Esophagus squamous epithelium (tissue), 5 donors: ENCODE measurements around the gene PXT1. TPM values are rescaled to one million over a fixed set of nuclear protein-coding genes. Genes with fewer than 3 reads are reported as not detected.

ENCODE experiments used
- DNase-seq: peaks from one replicate; lab custom pipeline; 2025; lab: John Stamatoyannopoulos, UW
- H3K27ac ChIP-seq, 4 donors: fragments of 200-600 bp; sonication (generic); one replicate each; pipeline ENCODE4 v1.5.1; 2016 to 2019; ENCODE audit warnings: mild to moderate bottlenecking in 1 of 4
- H3K27me3 ChIP-seq, 4 donors: fragments of 200-600 bp; sonication (generic); 1 replicate in 3 of 4; 2 replicates in 1 of 4; pipeline versions ENCODE4 v1.5.1 to v1.6.0; 2017 to 2021; ENCODE audit warnings: antibody characterized with exemption in 1 of 4
- H3K36me3 ChIP-seq, 3 donors: fragments of 200-600 bp; sonication (generic); one replicate each; pipeline ENCODE4 v1.5.1; 2016 to 2019
- H3K4me1 ChIP-seq, 3 donors: fragments of 200-600 bp; sonication (generic); one replicate each; pipeline ENCODE4 v1.5.1; 2017 to 2019
- H3K4me3 ChIP-seq, 4 donors: fragments of 200-600 bp; sonication (generic); 1 replicate in 3 of 4; 2 replicates in 1 of 4; pipeline ENCODE4 v1.5.1; 2016 to 2019; ENCODE audit warnings: mild to moderate bottlenecking in 2 of 4, moderate library complexity in 1 of 4
- H3K9me3 ChIP-seq, 3 donors: fragments of 200-600 bp; sonication (generic); one replicate each; pipeline ENCODE4 v1.5.1; 2016 to 2019
- CTCF ChIP-seq, 6 experiments: fragments of 450-650 bp in 4 of 6; fragments of 200-600 bp in 2 of 6; sonication (generic) in 2 of 6; IDR thresholded peaks; one replicate each; pipeline ENCODE4 v1.5.1; 2016 to 2019; ENCODE audit warnings: antibody characterized with exemption in 6 of 6, mild to moderate bottlenecking in 4 of 6, moderate library complexity in 4 of 6
- POLR2A ChIP-seq, 4 donors: fragments of 450-650 bp; IDR thresholded peaks; one replicate each; pipeline ENCODE4 v1.6.1; 2017; ENCODE audit warnings: antibody characterized with exemption in 4 of 4, mild to moderate bottlenecking in 4 of 4, moderate library complexity in 3 of 4
- WGBS, 2 donors: methylation state at CpG; one replicate each; pipeline ENCODE4 v1.1.5; 2018; 5-methylcytosine and 5-hydroxymethylcytosine counted together
- intact Hi-C: fragments of 100-400 bp; cut with DNase I; formaldehyde crosslinking; loops from one replicate; pipeline ENCODE4 v1.15.0; 2022
- total RNA-seq, 4 donors: library from RNA; depleted of rRNA; stranded (reverse); fragments of >200 nt; gene quantifications; one replicate each; pipeline ENCODE4 v1.1.0, GENCODE V29; 2016
- donor health status: DM: yes; HTN: yes; CAD: no.

The PXT1 gene
- total RNA-seq, 4 donors from 2014 or later = not detected

GRCh38 chr6:36402481-36402880 lies 40.2 kb downstream of the PXT1 start:
- Histone ChIP-seq H3K27me3 (no peaks in the 10 kb centered on the region), H3K4me3 (no peak overlapping the region), H3K27ac (no peak overlapping the region), H3K36me3 (no peaks in the 10 kb centered on the region), H3K9me3 (no peaks in the 10 kb centered on the region), H3K4me1 (no peaks in the 10 kb centered on the region)
- WGBS, 2 donors = 66 to 78% methylated on average over 3 of the region's 3 CpGs
- TF ChIP-seq CTCF (IDR thresholded peaks at IDR 0.05) = no peak
- TF ChIP-seq POLR2A (IDR thresholded peaks at IDR 0.05) = no peak
- intact Hi-C loops = no loop called here
- DNase-seq = no peak

GRCh38 chr6:36399970-36400369 lies 42.7 kb downstream of the PXT1 start:
- Histone ChIP-seq H3K4me3 (no peak overlapping the region), H3K9me3 (no peaks in the 10 kb centered on the region), H3K4me1 (no peaks in the 10 kb centered on the region), H3K36me3 (no peaks in the 10 kb centered on the region), H3K27ac (no peak overlapping the region), H3K27me3 (no peaks in the 10 kb centered on the region)
- DNase-seq = no peak
- WGBS, 2 donors = 67 to 75% methylated on average over 1 of the region's 1 CpG
- intact Hi-C loops = no loop called here
- TF ChIP-seq CTCF (IDR thresholded peaks at IDR 0.05) (no peak), POLR2A (IDR thresholded peaks at IDR 0.05) (no peak)

- Histone ChIP-seq H3K27me3 (no peaks in the 10 kb centered on the region), H3K4me1 (peaks cover 0 to 6% (median 4%) of the 10 kb centered on the region in 3 donors), H3K4me3 (no peak overlapping the region), H3K9me3 (no peaks in the 10 kb centered on the region), H3K27ac (no peak overlapping the region), H3K36me3 (no peaks in the 10 kb centered on the region)
- no peak for DNase-seq
- intact Hi-C loops = no loop called here
- no peak for TF ChIP-seq CTCF (IDR thresholded peaks at IDR 0.05)
- TF ChIP-seq POLR2A (IDR thresholded peaks at IDR 0.05) = no peak
- 94 to 96% methylated on average over 4 to 5 of the region's 5 CpGs for WGBS, 2 donors
These were observed 50.0 kb downstream of the PXT1 start for GRCh38 chr6:36392621-36393020.

GRCh38 chr6:36389353-36389752 lies 53.3 kb downstream of the PXT1 start:
- TF ChIP-seq POLR2A (IDR thresholded peaks at IDR 0.05) (no peak), CTCF (IDR thresholded peaks at IDR 0.05) (no peak)
- no peaks in the 10 kb centered on the region for H3K36me3 ChIP-seq
- no peaks in the 10 kb centered on the region for H3K9me3 ChIP-seq
- no peaks in the 10 kb centered on the region for H3K27me3 ChIP-seq
- intact Hi-C loops = no loop called here
- H3K4me1 ChIP-seq = peaks cover 13 to 25% (median 18%) of the 10 kb centered on the region in 3 donors
- no peak overlapping the region for H3K27ac ChIP-seq
- DNase-seq = no peak
- H3K4me3 ChIP-seq = no peak overlapping the region

- H3K36me3 ChIP-seq = no peaks in the 10 kb centered on the region
- WGBS, 2 donors = 14 to 19% methylated on average over 8 to 13 of the region's 65 CpGs
- H3K4me1 ChIP-seq = peaks cover 13 to 25% (median 18%) of the 10 kb centered on the region in 3 donors
- H3K4me3 ChIP-seq = peak within 1 kb of the TSS; percentile 48 to 85 (median 64)
- no peaks in the 10 kb centered on the region for H3K9me3 ChIP-seq
- H3K27me3 ChIP-seq = no peaks in the 10 kb centered on the region
- intact Hi-C loops = no loop called here
- peak within 1 kb of the TSS; percentile 53 to 67 (median 62) for H3K27ac ChIP-seq
- no peak for DNase-seq
- TF ChIP-seq CTCF (IDR thresholded peaks at IDR 0.05) (peak in 1 of 6 experiments; percentile 22), POLR2A (IDR thresholded peaks at IDR 0.05) (no peak)
These were observed 55.0 kb downstream of the PXT1 start, which contains the start of gene ETV7 for GRCh38 chr6:36387440-36388303. ETV7 (minus strand) TSS chr6:36387669; CDS start chr6:36387541, 128 bp downstream.
